Dermis blood vessel endothelial cell (primary cell): ENCODE measurements around the gene FICD. TPM values are rescaled to one million over a fixed set of nuclear protein-coding genes. Genes with fewer than 3 reads are reported as not detected.

Experiments
- DNase-seq: peaks from one replicate; pipeline ENCODE4 v3.0.0; 2010
- total RNA-seq: library from RNA; depleted of rRNA; stranded (reverse); fragments of >200 nt; gene quantifications from 2 replicates; pipeline ENCODE4 v1.2.3, GENCODE V29; 2014

FICD gene
- total RNA-seq, 1 donor from 2014 or later: 7.0 TPM

- no peak for DNase-seq
Measured at GRCh38 chr12:108502922-108503321, 12.2 kb upstream of the FICD start.

- DNase-seq: no peak
Measured at GRCh38 chr12:108505129-108505528, 9.9 kb upstream of the FICD start.

- no peak for DNase-seq
Measured at GRCh38 chr12:108507971-108508642, 7.0 kb upstream of the FICD start.

- no peak for DNase-seq
Measured at GRCh38 chr12:108509806-108510205, 5.3 kb upstream of the FICD start.

- no peak for DNase-seq
Measured at GRCh38 chr12:108510836-108511235, 4.2 kb upstream of the FICD start.

GRCh38 chr12:108511633-108512540 is 3.2 kb upstream of the FICD start:
- DNase-seq: peak; percentile 85

- no peak for DNase-seq
Measured at GRCh38 chr12:108514468-108514972, 557 bp upstream of the FICD start.

- peak; percentile 16 for DNase-seq
Measured at GRCh38 chr12:108515916-108516315, 839 bp downstream of the FICD start.

GRCh38 chr12:108516511-108517275 is 1.6 kb downstream of the FICD start:
- peak; percentile 36 for DNase-seq

GRCh38 chr12:108517288-108518100 is 2.4 kb downstream of the FICD start:
- no peak for DNase-seq

- DNase-seq: no peak
Measured at GRCh38 chr12:108518101-108518715, 3.1 kb downstream of the FICD start.

- no peak for DNase-seq
Measured at GRCh38 chr12:108518716-108519496, 3.8 kb downstream of the FICD start.

- DNase-seq: peak; percentile 21
Measured at GRCh38 chr12:108519558-108519957, 4.5 kb downstream of the FICD start.

- no peak for DNase-seq
Measured at GRCh38 chr12:108523365-108523764, 8.3 kb downstream of the FICD start.

- no peak for DNase-seq
Measured at GRCh38 chr12:108525681-108526080, 10.6 kb downstream of the FICD start.

GRCh38 chr12:108526482-108527165 is 11.5 kb downstream of the FICD start:
- no peak for DNase-seq

GRCh38 chr12:108527166-108527496 is 12.1 kb downstream of the FICD start:
- no peak for DNase-seq

GRCh38 chr12:108530161-108530560 is 15.1 kb downstream of the FICD start:
- DNase-seq: no peak

- no peak for DNase-seq
Measured at GRCh38 chr12:108531929-108532848, 17.1 kb downstream of the FICD start.
